ENCODE data around the gene ASTN2.

GRCh38 chr9:116953271-116953670 lies 461.6 kb downstream of the ASTN2 start:
- TF ChIP-seq EZH2 (IDR thresholded peaks at IDR 0.05; ENCODE audit: borderline replicate concordance, low read length) = no peak
- no peak for TF ChIP-seq CTCF (IDR thresholded peaks at IDR 0.05; ENCODE audit: low read length)

All from OCI-LY1 (cell line).